SK-N-SH (cell line): ENCODE results near the gene NRCAM. TPM values are rescaled to one million over a fixed set of nuclear protein-coding genes. Genes with fewer than 3 reads are reported as not detected.
"Not testable (repeated sequence)": the region's sequence is repeated elsewhere in the genome, so short reads cannot be mapped to it uniquely, and the experiment has no call there.

ENCODE experiments used
- CTCF ChIA-PET: fragments of 300-600, 350-600 bp; formaldehyde crosslinking; extraction: SDS; loops from one replicate; lab custom pipeline; 2021; lab: Yijun Ruan, JAX
- POLR2A ChIA-PET: fragments of 350-600 bp; sonication (Branson Sonifier 250); formaldehyde crosslinking; extraction: SDS; loops from one replicate; lab custom pipeline; 2020; ENCODE audit warnings: antibody characterized with exemption, inconsistent platforms; lab: Yijun Ruan, JAX
- DNase-seq: peaks from one replicate; pipeline ENCODE4 v3.0.0; 2012
- H2AFZ ChIP-seq: fragments of 200-600 bp; sonication (generic); 2 replicates; pipeline ENCODE4 v1.8.1; 2016; ENCODE audit warnings: antibody characterized with exemption, mild to moderate bottlenecking, low read depth
- H3F3A ChIP-seq: fragments of 200-600 bp; sonication (generic); replicated peaks from 2 replicates; pipeline ENCODE3; 2016; ENCODE audit warnings: antibody characterized with exemption, mild to moderate bottlenecking; ENCODE audit not compliant: insufficient read depth
- H3K27ac ChIP-seq, 2 experiments: fragments of 200-500 bp in 1 of 2; fragments of 200-600 bp in 1 of 2; sonication (Bioruptor generic) in 1 of 2; sonication (generic), shearing (Covaris generic) in 1 of 2; 2 replicates each; pipeline versions ENCODE4 v1.5.1 to v1.6.1; 2014 to 2016; ENCODE audit warnings: low read depth in 2 of 2, inconsistent platforms in 1 of 2, low read length in 1 of 2, mild to moderate bottlenecking in 1 of 2, mixed read lengths in 1 of 2
- H3K27me3 ChIP-seq: fragments of 200-600 bp; sonication (generic), shearing (Covaris generic); 2 replicates; pipeline ENCODE4 v1.6.1; 2016; ENCODE audit warnings: mixed run types; ENCODE audit not compliant: insufficient read depth
- H3K36me3 ChIP-seq, 2 experiments: fragments of 200-500 bp in 1 of 2; fragments of 200-600 bp in 1 of 2; sonication (Bioruptor generic) in 1 of 2; sonication (generic) in 1 of 2; replicated peaks in 1 of 2; 2 replicates each; pipeline versions ENCODE3 to v1.5.1; 2014 to 2016; ENCODE audit warnings: low read length in 1 of 2, mild to moderate bottlenecking in 1 of 2; ENCODE audit not compliant: insufficient read depth in 2 of 2, control insufficient read depth in 1 of 2
- H3K4me1 ChIP-seq, 2 experiments: fragments of 200-500 bp in 1 of 2; fragments of 200-600 bp in 1 of 2; sonication (Bioruptor generic) in 1 of 2; sonication (generic), shearing (Covaris generic) in 1 of 2; 2 replicates each; pipeline versions ENCODE4 v1.5.1 to v1.6.1; 2014 to 2016; ENCODE audit warnings: low read depth in 1 of 2, low read length in 1 of 2, mixed run types in 1 of 2; ENCODE audit not compliant: insufficient read depth in 2 of 2, control insufficient read depth in 1 of 2
- H3K4me2 ChIP-seq: fragments of 200-600 bp; sonication (generic), shearing (Covaris generic); 2 replicates; pipeline ENCODE4 v1.6.1; 2017; ENCODE audit warnings: mixed run types
- H3K4me3 ChIP-seq, 2 experiments: fragments of 200-500 bp in 1 of 2; fragments of 200-600 bp in 1 of 2; sonication (Bioruptor generic) in 1 of 2; sonication (generic), shearing (Covaris generic) in 1 of 2; 2 replicates each; pipeline versions ENCODE4 v1.5.1 to v1.8.1; 2014 to 2016; ENCODE audit warnings: low read depth in 2 of 2, inconsistent platforms in 1 of 2, low read length in 1 of 2, mild to moderate bottlenecking in 1 of 2, mixed read lengths in 1 of 2, moderate library complexity in 1 of 2
- H3K79me2 ChIP-seq: fragments of 200-600 bp; sonication (generic); 2 replicates; pipeline ENCODE4 v1.8.1; 2017; ENCODE audit warnings: mild to moderate bottlenecking; ENCODE audit not compliant: insufficient read depth
- H3K9ac ChIP-seq: fragments of 200-600 bp; sonication (generic); 2 replicates; pipeline ENCODE4 v1.6.1; 2017; ENCODE audit warnings: mixed run types
- H3K9me2 ChIP-seq: fragments of 200-600 bp; sonication (generic); 2 replicates; pipeline ENCODE4 v1.6.1; 2017; ENCODE audit warnings: mixed run types
- H3K9me3 ChIP-seq: fragments of 200-600 bp; sonication (generic); 2 replicates; pipeline ENCODE4 v1.6.1; 2017; ENCODE audit warnings: mixed run types, mild to moderate bottlenecking, moderate library complexity
- H4K20me1 ChIP-seq: fragments of 200-600 bp; sonication (generic); 2 replicates; pipeline ENCODE4 v1.6.1; 2017; ENCODE audit warnings: mild to moderate bottlenecking, mixed run types; ENCODE audit not compliant: insufficient read depth
- CHD2 ChIP-seq: fragments of 150-350 bp; IDR thresholded peaks from 2 replicates; pipeline ENCODE4 v1.6.1; 2018; ENCODE audit warnings: low read length; ENCODE audit not compliant: partially characterized antibody
- EP300 ChIP-seq, 2 experiments: IDR thresholded peaks; 2 replicates each; pipeline versions ENCODE4 v1.4.0 to v1.6.1; 2012; ENCODE audit warnings: borderline replicate concordance in 1 of 2, low read depth in 1 of 2, low read length in 1 of 2
- EZH2phosphoT487 ChIP-seq: fragments of 200-600 bp; sonication (generic); IDR thresholded peaks from 2 replicates; pipeline ENCODE4 v1.6.1; 2017; ENCODE audit warnings: low read depth, mixed run types, mild to moderate bottlenecking, antibody characterized with exemption, moderate library complexity, borderline replicate concordance
- FOXM1 ChIP-seq: IDR thresholded peaks from 2 replicates; pipeline ENCODE4 v1.4.0; 2012; ENCODE audit warnings: low read depth, mild to moderate bottlenecking
- GATA2 ChIP-seq: sonication (generic); formaldehyde crosslinking; IDR thresholded peaks from 2 replicates; pipeline ENCODE4 v1.5.0; 2020; ENCODE audit warnings: mild to moderate bottlenecking, missing genetic modification reagents
- MAX ChIP-seq: IDR thresholded peaks from 2 replicates; pipeline ENCODE4 v1.4.0; 2012; ENCODE audit warnings: low read depth
- MXI1 ChIP-seq: IDR thresholded peaks from 2 replicates; pipeline ENCODE4 v1.6.1; 2012; ENCODE audit warnings: mild to moderate bottlenecking, low read depth, low read length, improper control_type of control experiment
- RCOR1 ChIP-seq: fragments of 150-350 bp; IDR thresholded peaks from 2 replicates; pipeline ENCODE4 v1.6.1; 2017; ENCODE audit warnings: antibody characterized with exemption, low read length
- SMC3 ChIP-seq: IDR thresholded peaks from 2 replicates; pipeline ENCODE4 v1.6.1; 2012; ENCODE audit warnings: low read depth, low read length, improper control_type of control experiment
- TCF12 ChIP-seq: IDR thresholded peaks from 2 replicates; pipeline ENCODE4 v1.4.0; 2012
- WGBS: methylation state at CpG from one replicate; pipeline ENCODE4 v1.1.6; 2017; ENCODE audit warnings: low lambda C conversion rate; 5-methylcytosine and 5-hydroxymethylcytosine counted together
- polyA plus RNA-seq, 3 experiments: library from polyadenylated mRNA; depleted of rRNA; stranded (reverse); fragments of >200 nt; gene quantifications; 2 replicates each; pipeline ENCODE4 v1.2.3, GENCODE V29; 2012
- TF ChIP-seq, protein P1 (sequence below): IDR thresholded peaks from 2 replicates; pipeline ENCODE4; 2012

Gene NRCAM
- polyA plus RNA-seq (2012; rRNA removed) = 1.1 and 5.1 TPM in 2 replicates
- polyA plus RNA-seq (2012; cell fraction: cytosol; rRNA removed) = 5.6 and 9.1 TPM in 2 replicates
- 2.2 and 2.6 TPM in 2 replicates for polyA plus RNA-seq (2012; cell fraction: nucleus; rRNA removed)

GRCh38 chr7:108455998-108456677, at the start of gene NRCAM:
Gene NRCAM (minus strand): TSS chr7:108456436. CDS start chr7:108240064, 216,372 bp downstream.
- Histone ChIP-seq H4K20me1 (no peaks in the 10 kb centered on the region), H3K9me3 (no peaks in the 10 kb centered on the region), H3F3A (no peaks in the 10 kb centered on the region), H3K4me1 (peaks cover 0 to 6% of the 10 kb centered on the region in 2 experiments; a peak in 2 of 4 replicates), H2AFZ (peak within 1 kb of the TSS; percentile 35; the same call in 1 of the 2 replicates), H3K4me3 (peak within 1 kb of the TSS; percentile 59 to 64), H3K9me2 (no peaks in the 10 kb centered on the region), H3K27me3 (peaks cover 45% of the 10 kb centered on the region), H3K4me2 (peak within 1 kb of the TSS; percentile 94), H3K79me2 (no peaks in the 10 kb centered on the region), H3K9ac (no peak within 1 kb of the TSS), H3K36me3 (no peaks in the 10 kb centered on the region), H3K27ac (peak within 1 kb of the TSS in 1 of 2 experiments; percentile 88; a peak in 2 of 4 replicates)
- 3% methylated on average over 35 of the region's 81 CpGs for WGBS
- ChIA-PET CTCF (interaction anchor here (0.6 to 5.6 kb wide), 17 partner anchors 8 to 1748 kb away, joined by 3 to 53 read pairs (median 4); no protein-coding TSS in a partner anchor), POLR2A (interaction anchor here (0.6 to 2.4 kb wide), 8 partner anchors 41 to 278 kb away, joined by 3 to 9 read pairs (median 3); partner anchors contain the start of gene PNPLA8)
- DNase-seq = peak; percentile 99
- peak; percentile 84 for TF ChIP-seq CHD2
- no peak for TF ChIP-seq MAX
- 0 out of 2 replicates have a peak, but pooled peaks have one; percentile 44 for TF ChIP-seq RCOR1
- TF ChIP-seq, protein P1, sequence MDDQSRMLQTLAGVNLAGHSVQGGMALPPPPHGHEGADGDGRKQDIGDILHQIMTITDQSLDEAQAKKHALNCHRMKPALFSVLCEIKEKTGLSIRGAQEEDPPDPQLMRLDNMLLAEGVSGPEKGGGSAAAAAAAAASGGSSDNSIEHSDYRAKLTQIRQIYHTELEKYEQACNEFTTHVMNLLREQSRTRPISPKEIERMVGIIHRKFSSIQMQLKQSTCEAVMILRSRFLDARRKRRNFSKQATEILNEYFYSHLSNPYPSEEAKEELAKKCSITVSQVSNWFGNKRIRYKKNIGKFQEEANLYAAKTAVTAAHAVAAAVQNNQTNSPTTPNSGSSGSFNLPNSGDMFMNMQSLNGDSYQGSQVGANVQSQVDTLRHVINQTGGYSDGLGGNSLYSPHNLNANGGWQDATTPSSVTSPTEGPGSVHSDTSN = no peak
- no peak for TF ChIP-seq EZH2phosphoT487
- peak in 1 of 2 experiments; percentile 45; a peak in 1 of 4 replicates for TF ChIP-seq EP300 (IDR thresholded peaks at IDR 0.05; ENCODE audit: borderline replicate concordance in 1 of 2, low read depth in 1 of 2, low read length in 1 of 2)
- no peak for TF ChIP-seq TCF12
- no peak for TF ChIP-seq FOXM1
- no peak for TF ChIP-seq GATA2 (CRISPR knock-in tag)
- TF ChIP-seq SMC3 = no peak
- TF ChIP-seq MXI1 = peak; percentile 36; the same call in 1 of the 2 replicates

- H3K4me3 ChIP-seq, H4K20me1 ChIP-seq, H3K9me2 ChIP-seq, H3K9ac ChIP-seq, DNase-seq, H3K4me2 ChIP-seq, H3K27me3 ChIP-seq, H3K4me1 ChIP-seq, H3K9me3 ChIP-seq, H2AFZ ChIP-seq, H3K27ac ChIP-seq, POLR2A ChIA-PET, H3F3A ChIP-seq: not testable (repeated sequence)
- 100% methylated on average over 3 of the region's 3 CpGs for WGBS
- Histone ChIP-seq H3K36me3 (peaks cover 16 to 27% of the 10 kb centered on the region in 2 experiments), H3K79me2 (peaks cover 27% of the 10 kb centered on the region; the same call in 1 of the 2 replicates)
- CTCF ChIA-PET = interaction anchor here (1.4 to 2.1 kb wide), 3 partner anchors 20 to 322 kb away, joined by 5 to 6 read pairs (median 5); no protein-coding TSS in a partner anchor
Measured at GRCh38 chr7:108504576-108504975, 48.3 kb upstream of the NRCAM start.
